MM.1S (cell line): ENCODE data around the gene RAB31.

Experiments used
- DNase-seq: peaks from one replicate; pipeline ENCODE4 v3.0.0-alpha.2; 2015
- H2AFZ ChIP-seq: fragments of 300-600 bp; sonication (generic); 2 replicates; pipeline ENCODE4 v1.6.0; 2016; ENCODE audit warnings: antibody characterized with exemption, low read length
- H3F3A ChIP-seq: fragments of 300-600 bp; sonication (generic); 2 replicates; pipeline ENCODE4 v1.6.1; 2016; ENCODE audit warnings: mild to moderate bottlenecking, antibody characterized with exemption, low read length, moderate library complexity, mixed read lengths; ENCODE audit not compliant: insufficient read depth
- H3K27ac ChIP-seq: fragments of 300-600 bp; sonication (generic); 2 replicates; pipeline ENCODE4 v1.5.1; 2016; ENCODE audit warnings: mild to moderate bottlenecking, low read length
- H3K27me3 ChIP-seq: fragments of 300-600 bp; sonication (generic); replicated peaks from 2 replicates; pipeline ENCODE4 v1.6.0; 2016; ENCODE audit warnings: low read length; ENCODE audit not compliant: insufficient read depth
- H3K36me3 ChIP-seq: fragments of 300-600 bp; sonication (generic); replicated peaks from 2 replicates; pipeline ENCODE4 v1.6.1; 2016; ENCODE audit warnings: mild to moderate bottlenecking, low read length, mixed read lengths; ENCODE audit not compliant: insufficient read depth
- H3K4me1 ChIP-seq: fragments of 300-600 bp; sonication (generic); 2 replicates; pipeline ENCODE4 v1.6.1; 2016; ENCODE audit warnings: low read length, mixed read lengths
- H3K4me2 ChIP-seq: fragments of 300-600 bp; sonication (generic); 2 replicates; pipeline ENCODE4 v1.6.0; 2016; ENCODE audit warnings: low read depth, low read length
- H3K4me3 ChIP-seq: fragments of 300-600 bp; sonication (generic); 2 replicates; pipeline ENCODE4 v1.5.1; 2016; ENCODE audit warnings: low read length, mixed read lengths
- H3K79me2 ChIP-seq: fragments of 300-600 bp; sonication (generic); 2 replicates; pipeline ENCODE4 v1.6.1; 2016; ENCODE audit warnings: mixed run types, low read length, mixed read lengths
- H3K9ac ChIP-seq: fragments of 300-600 bp; sonication (generic); 2 replicates; pipeline ENCODE4 v1.6.1; 2016; ENCODE audit warnings: low read length, mixed read lengths
- H3K9me2 ChIP-seq: fragments of 300-600 bp; sonication (generic); replicated peaks from 2 replicates; pipeline ENCODE4 v1.6.1; 2016; ENCODE audit warnings: mild to moderate bottlenecking, low read length, mixed read lengths; ENCODE audit not compliant: insufficient read depth
- H3K9me3 ChIP-seq: fragments of 300-600 bp; sonication (generic); replicated peaks from 2 replicates; pipeline ENCODE4 v1.6.1; 2016; ENCODE audit warnings: mild to moderate bottlenecking, low read length, mixed read lengths; ENCODE audit not compliant: insufficient read depth
- H4K20me1 ChIP-seq: fragments of 300-600 bp; sonication (generic); 2 replicates; pipeline ENCODE4 v1.6.1; 2016; ENCODE audit warnings: mild to moderate bottlenecking, low read length, moderate library complexity, mixed read lengths; ENCODE audit not compliant: insufficient read depth
- CTCF ChIP-seq: fragments of 300-600 bp; sonication (generic); IDR thresholded peaks from 2 replicates; pipeline ENCODE4 v1.5.1; 2016; ENCODE audit warnings: antibody characterized with exemption, low read length, mixed read lengths
- EZH2 ChIP-seq: fragments of 300-600 bp; sonication (generic); optimal IDR thresholded peaks from 2 replicates; pipeline ENCODE3; 2017; ENCODE audit warnings: low read depth, mild to moderate bottlenecking, antibody characterized with exemption, low read length, mixed read lengths
- EZH2phosphoT487 ChIP-seq: fragments of 300-600 bp; sonication (generic); IDR thresholded peaks from 2 replicates; pipeline ENCODE4 v1.6.1; 2018; ENCODE audit warnings: antibody characterized with exemption, low read length

RAB31 gene

GRCh38 chr18:9806905-9807304, 98.8 kb downstream of the RAB31 start:
- H3K9ac ChIP-seq: no peak overlapping the region
- no peaks in the 10 kb centered on the region for H3F3A ChIP-seq
- TF ChIP-seq EZH2 (no peak), CTCF (no peak), EZH2phosphoT487 (no peak)
- H3K9me2 ChIP-seq: no peaks in the 10 kb centered on the region
- H3K27ac ChIP-seq: no peak overlapping the region
- no peaks in the 10 kb centered on the region for H3K4me1 ChIP-seq
- no peaks in the 10 kb centered on the region for H3K9me3 ChIP-seq
- H3K4me2 ChIP-seq: no peak overlapping the region
- no peak for DNase-seq
- no peak overlapping the region for H3K4me3 ChIP-seq
- H3K27me3 ChIP-seq: no peaks in the 10 kb centered on the region
- H4K20me1 ChIP-seq: no peaks in the 10 kb centered on the region
- H3K79me2 ChIP-seq: no peaks in the 10 kb centered on the region
- H2AFZ ChIP-seq: no peak overlapping the region
- no peaks in the 10 kb centered on the region for H3K36me3 ChIP-seq

DNA sequence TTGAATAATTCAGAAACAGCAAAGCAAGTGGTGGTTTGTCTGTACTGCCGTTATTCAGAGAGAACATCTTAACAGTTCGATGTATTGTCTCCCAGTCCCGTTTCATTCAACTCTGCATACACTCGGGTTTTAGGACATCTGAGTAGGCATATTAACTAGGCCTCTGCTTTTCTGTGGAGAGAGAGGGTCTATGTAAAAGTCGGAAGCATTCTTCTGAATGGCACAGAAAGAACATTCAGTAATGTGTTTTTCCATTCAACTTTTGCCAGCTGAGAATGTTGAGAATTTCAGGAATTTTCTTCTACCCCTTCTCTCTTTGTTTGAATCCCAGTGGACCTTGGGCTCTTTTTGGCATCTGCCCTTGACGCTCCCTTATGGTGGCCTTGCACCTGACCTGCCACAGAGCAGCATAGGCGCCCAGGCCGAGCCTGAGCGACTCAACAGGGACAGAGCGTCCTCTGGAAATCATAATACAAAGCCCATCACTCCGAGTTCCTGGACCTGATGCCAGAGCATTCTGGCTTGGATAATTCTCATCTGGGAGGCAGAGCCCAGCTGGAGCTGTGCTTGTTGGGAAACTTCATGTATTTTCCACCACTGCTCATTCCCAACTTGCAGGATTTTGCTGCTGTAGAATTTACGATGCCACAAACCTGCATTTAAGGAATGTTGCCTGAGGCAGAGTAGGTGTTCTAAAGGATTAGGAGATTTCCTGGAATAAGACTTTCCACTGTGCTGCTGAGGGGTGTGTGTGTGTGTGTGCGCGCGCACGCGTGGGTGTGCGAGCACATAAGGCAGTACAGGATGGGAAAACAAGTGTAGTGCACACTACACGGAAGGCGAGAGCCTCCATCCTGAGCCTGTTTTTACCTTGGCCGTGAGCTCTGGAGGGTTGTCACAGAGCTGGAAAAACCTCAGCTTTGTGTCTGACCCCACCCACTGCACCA, 100.5 kb downstream of the RAB31 start:
- Histone ChIP-seq H3K79me2 (no peaks in the 10 kb centered on the region), H3K27me3 (no peaks in the 10 kb centered on the region), H4K20me1 (no peaks in the 10 kb centered on the region), H3K4me3 (no peak overlapping the region), H3K4me2 (no peak overlapping the region), H3K9me3 (no peaks in the 10 kb centered on the region), H3K4me1 (no peaks in the 10 kb centered on the region), H3K9ac (no peak overlapping the region), H2AFZ (no peak overlapping the region), H3K36me3 (no peaks in the 10 kb centered on the region), H3K9me2 (no peaks in the 10 kb centered on the region), H3F3A (no peaks in the 10 kb centered on the region), H3K27ac (no peak overlapping the region)
- no peak for DNase-seq
- TF ChIP-seq EZH2phosphoT487 (no peak), EZH2 (no peak), CTCF (no peak)

DNA sequence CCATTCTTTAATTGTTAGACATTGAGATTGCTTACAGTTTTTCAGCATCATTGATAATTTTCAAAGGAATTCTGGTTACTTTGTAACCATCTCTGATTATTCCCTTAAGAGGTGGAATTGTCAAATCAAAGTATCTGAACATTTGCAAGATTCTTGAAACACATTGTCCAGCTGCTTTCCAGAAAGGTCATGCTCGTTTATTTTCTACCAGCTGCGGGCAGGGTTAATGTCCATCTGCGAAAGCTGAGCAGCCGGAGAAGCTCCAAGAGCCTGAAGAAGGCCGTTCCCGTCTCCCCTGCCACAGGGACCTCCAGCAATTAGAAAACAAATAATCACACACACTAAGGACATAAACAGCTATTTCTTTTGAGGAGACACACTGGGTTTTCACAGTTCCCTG, 101.6 kb downstream of the RAB31 start:
- TF ChIP-seq EZH2 (no peak), EZH2phosphoT487 (no peak), CTCF (no peak)
- H3K79me2 ChIP-seq: no peaks in the 10 kb centered on the region
- H4K20me1 ChIP-seq: no peaks in the 10 kb centered on the region
- no peak overlapping the region for H3K9ac ChIP-seq
- H3K4me1 ChIP-seq: no peaks in the 10 kb centered on the region
- no peak for DNase-seq
- no peaks in the 10 kb centered on the region for H3K27me3 ChIP-seq
- no peak overlapping the region for H3K4me2 ChIP-seq
- H3K4me3 ChIP-seq: no peak overlapping the region
- H3F3A ChIP-seq: no peaks in the 10 kb centered on the region
- no peaks in the 10 kb centered on the region for H3K9me2 ChIP-seq
- H2AFZ ChIP-seq: no peak overlapping the region
- no peaks in the 10 kb centered on the region for H3K9me3 ChIP-seq
- no peaks in the 10 kb centered on the region for H3K36me3 ChIP-seq
- H3K27ac ChIP-seq: no peak overlapping the region
